ENCODE data around the gene GRIA4.

- TF ChIP-seq CTCF (IDR thresholded peaks at IDR 0.05) = no peak
- no peak for TF ChIP-seq EZH2phosphoT487 (IDR thresholded peaks at IDR 0.05; ENCODE audit: borderline replicate concordance, low read depth)
- no peak for TF ChIP-seq POLR2AphosphoS5 (IDR thresholded peaks at IDR 0.05; ENCODE audit: low read depth, low read length)
- TF ChIP-seq, protein P1, sequence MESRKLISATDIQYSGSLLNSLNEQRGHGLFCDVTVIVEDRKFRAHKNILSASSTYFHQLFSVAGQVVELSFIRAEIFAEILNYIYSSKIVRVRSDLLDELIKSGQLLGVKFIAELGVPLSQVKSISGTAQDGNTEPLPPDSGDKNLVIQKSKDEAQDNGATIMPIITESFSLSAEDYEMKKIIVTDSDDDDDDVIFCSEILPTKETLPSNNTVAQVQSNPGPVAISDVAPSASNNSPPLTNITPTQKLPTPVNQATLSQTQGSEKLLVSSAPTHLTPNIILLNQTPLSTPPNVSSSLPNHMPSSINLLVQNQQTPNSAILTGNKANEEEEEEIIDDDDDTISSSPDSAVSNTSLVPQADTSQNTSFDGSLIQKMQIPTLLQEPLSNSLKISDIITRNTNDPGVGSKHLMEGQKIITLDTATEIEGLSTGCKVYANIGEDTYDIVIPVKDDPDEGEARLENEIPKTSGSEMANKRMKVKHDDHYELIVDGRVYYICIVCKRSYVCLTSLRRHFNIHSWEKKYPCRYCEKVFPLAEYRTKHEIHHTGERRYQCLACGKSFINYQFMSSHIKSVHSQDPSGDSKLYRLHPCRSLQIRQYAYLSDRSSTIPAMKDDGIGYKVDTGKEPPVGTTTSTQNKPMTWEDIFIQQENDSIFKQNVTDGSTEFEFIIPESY (IDR thresholded peaks at IDR 0.05; ENCODE audit: borderline replicate concordance, low read depth) = no peak
Observed at GRCh38 chr11:105635466-105635865, 25.6 kb downstream of the GRIA4 start.

Measured in SK-N-SH (cell line).